SJCRH30 (cell line): ENCODE results near the gene CRACR2A. TPM values are rescaled to one million over a fixed set of nuclear protein-coding genes. Genes with fewer than 3 reads are reported as not detected.

ENCODE experiments used
- DNase-seq, 2 experiments: peaks; one replicate each; pipeline ENCODE4 v3.0.0-alpha.2; 2015 to 2020
- H3K27ac ChIP-seq: fragments of 250-450 bp; sonication (Bioruptor Pico); 2 replicates; pipeline ENCODE4 v1.5.1; 2020; ENCODE audit warnings: mild to moderate bottlenecking, moderate library complexity
- H3K27me3 ChIP-seq: fragments of 250-450 bp; sonication (Bioruptor Pico); 2 replicates; pipeline ENCODE4 v1.5.1; 2020; ENCODE audit warnings: mild to moderate bottlenecking, moderate library complexity
- H3K36me3 ChIP-seq: fragments of 250-450 bp; sonication (Bioruptor Pico); 2 replicates; pipeline ENCODE4 v1.5.1; 2020; ENCODE audit warnings: mild to moderate bottlenecking, moderate library complexity
- H3K4me1 ChIP-seq: fragments of 250-450 bp; sonication (Bioruptor Pico); 2 replicates; pipeline ENCODE4 v1.5.1; 2020; ENCODE audit warnings: mild to moderate bottlenecking, moderate library complexity
- H3K4me3 ChIP-seq: fragments of 250-450 bp; sonication (Bioruptor Pico); 2 replicates; pipeline ENCODE4 v1.5.1; 2020; ENCODE audit warnings: mild to moderate bottlenecking, moderate library complexity
- H3K9me3 ChIP-seq: fragments of 250-450 bp; sonication (Bioruptor Pico); replicated peaks from 2 replicates; pipeline ENCODE4 v1.5.1; 2020; ENCODE audit warnings: mild to moderate bottlenecking, moderate library complexity
- total RNA-seq: library from RNA; depleted of rRNA; stranded (reverse); fragments of >200 nt; shearing (Covaris generic); gene quantifications from 2 replicates; pipeline ENCODE4 v1.2.3, GENCODE V29; 2014

Gene CRACR2A
- total RNA-seq, 1 experiment from 2014 or later = 16.1 TPM

DNA sequence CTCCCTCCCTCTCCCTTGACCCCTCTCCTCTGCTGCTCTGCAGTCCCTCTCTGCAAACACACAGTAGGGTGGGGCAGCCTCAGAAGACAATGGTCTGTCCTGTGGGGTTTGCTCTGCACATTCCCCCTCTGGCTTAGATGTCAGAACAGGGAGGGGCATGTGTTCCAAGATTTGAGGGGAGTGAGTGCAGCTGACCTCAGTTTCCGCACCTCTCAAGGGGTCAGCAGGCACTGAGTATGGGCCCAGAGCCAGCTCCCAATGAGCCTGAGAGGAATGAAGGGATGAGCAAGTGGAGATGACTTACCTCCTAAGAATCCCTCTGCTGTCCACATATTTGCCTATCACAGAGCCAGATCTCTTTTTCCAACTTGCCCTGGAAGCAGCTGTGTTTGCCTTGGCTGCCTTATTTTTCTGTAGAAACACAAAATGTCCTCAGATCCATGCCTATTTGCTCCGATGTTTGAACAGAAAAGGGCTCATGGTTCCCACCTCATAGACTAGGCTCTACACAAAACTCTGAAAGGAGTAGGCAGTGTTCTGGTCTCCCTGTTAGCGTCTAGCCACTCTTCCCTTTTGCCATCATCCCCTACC is 111.4 kb downstream of the CRACR2A start:
- H3K27me3 ChIP-seq = no peaks in the 10 kb centered on the region
- no peaks in the 10 kb centered on the region for H3K36me3 ChIP-seq
- H3K27ac ChIP-seq = peak overlapping the region; percentile 30
- no peak overlapping the region for H3K4me3 ChIP-seq
- peak; percentile 73 to 79 for DNase-seq
- no peaks in the 10 kb centered on the region for H3K9me3 ChIP-seq
- peaks cover 10% of the 10 kb centered on the region; the same call in 1 of the 2 replicates for H3K4me1 ChIP-seq

DNA sequence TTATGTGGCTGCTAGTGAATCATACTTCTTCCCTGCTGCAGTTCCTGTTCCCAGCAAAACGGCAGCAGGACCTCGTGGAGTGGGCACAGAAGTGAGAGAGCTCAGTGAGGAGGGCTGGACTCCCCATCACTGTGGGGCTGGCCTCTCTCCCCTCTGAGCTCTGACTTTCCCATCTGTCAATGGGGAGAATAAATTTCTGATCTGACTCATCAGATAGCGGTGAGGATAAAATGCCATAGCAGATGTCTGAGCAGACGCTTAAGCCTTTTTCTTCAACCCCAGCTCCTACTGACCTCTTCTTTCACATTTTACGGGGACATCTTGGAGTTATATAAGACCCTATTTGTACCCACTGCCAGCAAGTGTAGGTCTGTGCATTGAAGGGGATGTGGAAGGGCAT is 116.6 kb downstream of the CRACR2A start:
- Histone ChIP-seq H3K9me3 (no peaks in the 10 kb centered on the region), H3K4me3 (no peak overlapping the region), H3K4me1 (peaks cover 3% of the 10 kb centered on the region; the same call in 1 of the 2 replicates), H3K27me3 (no peaks in the 10 kb centered on the region), H3K27ac (no peak overlapping the region), H3K36me3 (no peaks in the 10 kb centered on the region)
- no peak for DNase-seq

DNA sequence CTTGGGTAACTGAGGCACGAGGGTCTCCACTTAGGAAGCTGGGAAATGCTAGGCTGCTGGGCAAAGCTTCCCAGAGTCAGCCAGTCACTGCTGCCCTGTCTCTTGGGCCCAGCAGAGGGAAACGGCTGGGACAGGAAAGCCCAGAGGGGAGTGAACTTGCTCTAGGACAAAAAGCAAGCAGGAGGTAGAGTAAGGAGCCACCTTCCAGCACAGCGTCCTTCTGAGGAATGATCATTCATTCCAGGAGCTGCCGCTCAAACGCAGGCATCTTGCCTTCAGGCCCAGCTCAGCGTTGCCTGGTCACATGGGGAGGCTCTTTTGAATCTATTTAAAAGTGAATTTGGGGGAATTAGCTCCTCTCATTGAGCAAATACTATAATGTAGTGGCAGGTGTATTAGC is 118.6 kb downstream of the CRACR2A start:
- no peak for DNase-seq
- no peak overlapping the region for H3K27ac ChIP-seq
- H3K4me1 ChIP-seq = no peaks in the 10 kb centered on the region
- H3K4me3 ChIP-seq = no peak overlapping the region
- no peaks in the 10 kb centered on the region for H3K9me3 ChIP-seq
- no peaks in the 10 kb centered on the region for H3K27me3 ChIP-seq
- no peaks in the 10 kb centered on the region for H3K36me3 ChIP-seq

DNA sequence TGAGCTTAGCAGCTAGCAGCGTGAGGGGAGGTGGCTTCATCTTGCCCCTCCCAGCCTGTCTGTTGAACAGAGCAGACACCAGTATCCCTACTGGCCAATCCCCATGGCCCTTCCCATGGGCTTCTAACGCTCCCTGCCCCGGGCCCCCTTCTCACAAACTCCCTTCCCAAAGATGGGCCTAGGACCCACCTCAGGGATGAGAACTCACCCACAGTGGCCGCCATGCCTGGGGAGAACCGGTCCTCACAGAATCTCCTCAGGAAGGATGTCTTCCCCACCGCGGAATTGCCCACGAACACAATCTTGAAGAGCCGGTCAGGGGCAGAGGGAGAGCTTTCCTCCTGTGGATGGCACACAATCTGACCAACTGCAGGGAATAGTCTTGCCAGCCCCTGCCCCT is 119.5 kb downstream of the CRACR2A start:
- DNase-seq = no peak
- H3K27me3 ChIP-seq = no peaks in the 10 kb centered on the region
- H3K36me3 ChIP-seq = no peaks in the 10 kb centered on the region
- H3K4me1 ChIP-seq = no peaks in the 10 kb centered on the region
- H3K27ac ChIP-seq = no peak overlapping the region
- H3K4me3 ChIP-seq = no peak overlapping the region
- no peaks in the 10 kb centered on the region for H3K9me3 ChIP-seq

DNA sequence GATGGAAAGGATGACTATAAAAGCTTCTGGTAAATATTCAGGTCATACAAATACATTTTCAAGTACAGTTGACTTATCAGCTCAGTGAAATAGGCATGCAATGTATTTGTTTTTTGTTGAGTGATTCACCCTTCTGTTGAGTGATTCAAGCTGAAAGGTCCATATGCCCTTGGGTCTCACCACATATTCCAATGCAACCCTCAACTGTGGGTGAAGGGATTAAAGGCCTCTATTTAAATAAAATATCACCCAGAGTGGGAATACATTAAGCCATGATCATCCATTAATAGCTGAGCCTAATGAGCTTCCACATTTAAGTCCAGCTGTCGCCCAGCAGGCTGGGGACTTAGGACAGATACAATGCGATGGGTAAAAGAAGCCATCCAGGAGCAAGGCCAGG is 120.2 kb downstream of the CRACR2A start:
- H3K36me3 ChIP-seq = no peaks in the 10 kb centered on the region
- H3K9me3 ChIP-seq = no peaks in the 10 kb centered on the region
- no peak overlapping the region for H3K27ac ChIP-seq
- H3K4me1 ChIP-seq = no peaks in the 10 kb centered on the region
- DNase-seq = no peak
- H3K27me3 ChIP-seq = no peaks in the 10 kb centered on the region
- H3K4me3 ChIP-seq = no peak overlapping the region

DNA sequence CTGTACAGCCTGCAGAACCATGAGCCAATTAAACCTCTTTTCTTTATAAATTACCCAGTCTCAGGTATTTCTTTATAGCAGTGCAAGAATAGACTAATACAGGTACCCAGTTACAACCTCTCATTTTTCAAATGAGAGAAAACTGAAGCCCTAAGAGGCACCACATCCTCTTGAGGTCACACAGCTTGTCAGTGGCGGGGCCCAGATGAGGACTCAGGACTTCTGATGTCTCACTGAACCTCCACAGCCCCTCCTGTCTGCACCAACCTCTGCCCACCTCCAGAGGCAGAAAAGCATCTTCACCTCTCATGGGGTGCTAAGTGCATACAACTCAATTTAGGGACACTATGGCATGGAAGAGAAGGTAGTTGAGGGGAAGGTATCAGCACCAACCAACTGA is 120.7 kb downstream of the CRACR2A start:
- Histone ChIP-seq H3K27ac (no peak overlapping the region), H3K9me3 (no peaks in the 10 kb centered on the region), H3K4me3 (no peak overlapping the region), H3K36me3 (no peaks in the 10 kb centered on the region), H3K4me1 (no peaks in the 10 kb centered on the region), H3K27me3 (no peaks in the 10 kb centered on the region)
- DNase-seq = no peak

DNA sequence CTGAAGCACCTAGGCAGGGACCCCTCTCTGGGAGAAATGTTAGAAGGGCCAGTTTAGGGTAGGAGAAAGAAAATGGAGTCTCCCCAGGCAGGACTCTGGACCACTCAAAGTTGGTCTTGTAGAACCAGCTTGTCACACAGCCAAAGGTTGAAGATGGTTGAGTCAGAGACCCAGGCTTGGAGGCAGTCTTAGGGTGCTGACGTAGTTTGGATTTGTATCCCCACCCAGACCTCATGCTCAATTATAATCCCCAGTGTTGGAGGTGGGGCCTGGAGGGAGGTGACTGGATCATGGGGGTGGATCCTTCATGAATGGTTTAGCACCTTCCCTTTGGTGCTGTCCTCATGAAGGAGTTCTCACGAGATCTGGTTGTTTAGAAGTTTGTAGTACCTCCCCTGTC is 121.2 kb downstream of the CRACR2A start:
- no peak for DNase-seq
- H3K4me3 ChIP-seq = no peak overlapping the region
- no peaks in the 10 kb centered on the region for H3K4me1 ChIP-seq
- H3K27me3 ChIP-seq = no peaks in the 10 kb centered on the region
- H3K27ac ChIP-seq = no peak overlapping the region
- no peaks in the 10 kb centered on the region for H3K9me3 ChIP-seq
- no peaks in the 10 kb centered on the region for H3K36me3 ChIP-seq

DNA sequence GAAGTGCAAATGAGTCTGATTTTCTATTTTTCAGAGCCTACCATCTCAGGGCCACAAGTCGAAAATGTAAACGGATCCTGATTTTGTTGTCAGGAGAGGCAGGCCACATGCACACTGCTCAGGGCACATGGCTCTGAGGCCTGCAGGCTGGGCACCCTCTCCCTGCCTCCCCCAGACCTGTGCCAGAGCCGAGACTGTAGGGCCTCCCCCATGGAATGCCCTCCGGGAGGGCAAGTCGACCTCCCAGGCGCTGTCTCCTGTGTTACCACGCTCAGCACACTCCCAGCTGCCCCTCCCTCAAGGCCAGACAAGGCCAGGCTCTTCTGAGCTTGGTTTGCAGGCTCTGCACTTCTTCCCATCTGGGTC is 121.7 kb downstream of the CRACR2A start:
- no peak overlapping the region for H3K4me3 ChIP-seq
- H3K4me1 ChIP-seq = no peaks in the 10 kb centered on the region
- no peaks in the 10 kb centered on the region for H3K9me3 ChIP-seq
- H3K27ac ChIP-seq = no peak overlapping the region
- H3K27me3 ChIP-seq = no peaks in the 10 kb centered on the region
- H3K36me3 ChIP-seq = no peaks in the 10 kb centered on the region
- no peak for DNase-seq

DNA sequence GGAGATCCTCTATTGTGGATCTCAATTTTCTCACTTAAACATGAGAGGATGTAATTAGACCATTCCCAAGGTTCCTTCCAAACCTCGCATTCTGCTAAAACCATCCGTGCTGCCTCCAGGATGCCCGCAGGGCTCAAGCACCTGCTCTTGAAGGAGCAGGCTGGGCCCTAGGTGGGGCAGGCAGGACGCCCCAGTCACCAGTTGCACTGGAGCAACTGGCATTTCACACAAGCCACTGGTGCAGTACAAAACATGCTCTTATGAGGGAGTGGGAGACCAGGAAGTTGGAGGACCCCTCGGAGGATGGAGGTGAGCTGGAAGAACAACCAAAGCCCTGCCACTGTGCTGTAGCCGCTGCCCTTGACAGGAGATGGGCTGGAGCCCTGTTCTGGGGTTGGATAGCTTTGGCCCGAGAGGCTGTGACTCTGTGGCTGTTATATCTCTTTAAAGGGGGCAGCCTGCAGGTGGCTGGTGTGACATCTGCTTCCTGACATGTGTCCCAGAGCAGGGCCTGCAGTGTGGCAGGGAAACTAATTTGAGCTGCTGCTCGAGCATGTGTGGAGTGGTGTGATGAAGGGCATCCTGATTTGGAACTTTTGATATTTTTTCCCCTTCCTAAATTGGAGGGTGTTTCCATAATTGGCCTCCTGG is 122.2 kb downstream of the CRACR2A start:
- no peaks in the 10 kb centered on the region for H3K27me3 ChIP-seq
- no peaks in the 10 kb centered on the region for H3K36me3 ChIP-seq
- H3K4me3 ChIP-seq = no peak overlapping the region
- DNase-seq = no peak
- no peaks in the 10 kb centered on the region for H3K4me1 ChIP-seq
- no peak overlapping the region for H3K27ac ChIP-seq
- H3K9me3 ChIP-seq = no peaks in the 10 kb centered on the region

DNA sequence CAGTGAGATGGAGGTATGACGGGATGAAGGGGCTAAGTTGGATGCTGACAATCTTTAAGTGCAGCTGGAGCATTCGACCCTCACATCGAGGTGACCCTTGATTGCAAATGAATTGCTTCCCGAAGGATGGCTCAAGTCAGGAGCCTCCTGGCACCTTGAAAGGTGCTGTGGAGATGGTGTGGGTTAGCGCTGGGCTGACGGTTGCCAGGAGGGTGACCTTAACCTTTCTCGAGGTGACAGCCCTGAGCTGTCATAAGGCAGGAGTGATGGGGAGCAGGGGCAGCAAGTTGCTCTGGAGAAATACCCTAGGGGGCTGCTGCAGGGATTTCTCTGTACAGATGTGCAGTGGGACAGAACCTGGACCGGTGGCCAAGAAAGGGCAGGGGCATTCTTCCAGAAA is 122.8 kb downstream of the CRACR2A start:
- Histone ChIP-seq H3K4me1 (no peaks in the 10 kb centered on the region), H3K4me3 (no peak overlapping the region), H3K27me3 (no peaks in the 10 kb centered on the region), H3K36me3 (no peaks in the 10 kb centered on the region), H3K27ac (no peak overlapping the region), H3K9me3 (no peaks in the 10 kb centered on the region)
- DNase-seq = no peak

DNA sequence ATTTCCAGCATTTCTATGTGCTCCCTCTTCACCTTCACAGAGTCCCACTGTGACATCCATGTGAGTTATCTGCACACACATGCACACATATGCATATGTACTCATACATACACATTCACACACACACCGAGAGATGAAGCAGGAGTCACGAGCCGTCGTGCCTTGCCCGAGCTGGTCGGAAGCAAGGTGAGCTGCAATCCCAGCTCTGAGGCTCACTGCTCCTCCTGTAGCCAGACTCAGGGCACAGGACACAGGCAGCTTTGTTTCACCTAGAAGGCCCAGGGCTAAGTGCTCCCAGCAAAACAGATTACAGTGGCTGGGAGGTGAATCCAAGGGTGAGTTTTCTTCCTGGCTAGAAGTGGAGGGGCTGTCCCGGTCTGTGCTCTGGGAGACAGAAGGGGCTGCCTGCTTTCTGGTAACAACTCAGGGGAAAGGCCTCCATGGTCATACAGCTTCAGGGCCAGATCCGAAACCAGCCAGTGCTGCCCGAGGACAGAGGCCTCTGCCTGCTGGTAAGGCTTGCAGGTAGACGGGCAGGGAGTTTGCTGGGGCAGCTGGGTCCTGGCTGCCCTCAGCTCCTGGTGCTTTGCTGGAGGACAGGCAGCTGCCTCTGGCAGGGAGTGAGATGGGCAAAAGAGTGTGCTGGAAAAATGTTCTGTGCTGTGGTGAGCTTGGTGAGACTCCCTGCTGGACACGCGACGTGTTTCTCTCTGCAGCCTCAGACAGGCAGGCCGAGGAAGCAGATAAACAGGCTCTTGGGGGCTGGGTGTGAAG is 123.7 kb downstream of the CRACR2A start:
- no peak overlapping the region for H3K27ac ChIP-seq
- no peaks in the 10 kb centered on the region for H3K36me3 ChIP-seq
- no peak for DNase-seq
- H3K4me1 ChIP-seq = no peaks in the 10 kb centered on the region
- H3K27me3 ChIP-seq = no peaks in the 10 kb centered on the region
- H3K9me3 ChIP-seq = no peaks in the 10 kb centered on the region
- no peak overlapping the region for H3K4me3 ChIP-seq

DNA sequence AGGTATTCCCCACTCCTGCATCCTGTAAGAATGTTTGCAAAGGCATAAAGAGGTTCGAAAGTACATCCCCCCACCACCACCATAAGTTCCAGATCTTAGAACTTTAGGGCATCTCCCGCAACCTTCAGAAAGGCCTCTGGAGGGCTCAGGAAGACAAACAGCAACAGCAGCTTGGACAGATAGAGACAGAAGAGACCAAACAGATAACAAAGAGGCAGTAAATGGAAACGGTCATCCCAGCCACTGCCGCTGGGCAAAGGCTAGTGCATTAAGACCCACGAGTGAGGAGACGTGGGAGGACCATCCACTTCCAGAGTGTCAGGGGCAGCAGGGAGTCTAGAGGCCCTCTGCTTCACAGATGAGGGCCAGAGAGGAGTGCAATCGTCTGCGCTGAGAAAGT is 124.3 kb downstream of the CRACR2A start:
- Histone ChIP-seq H3K27me3 (no peaks in the 10 kb centered on the region), H3K4me1 (no peaks in the 10 kb centered on the region), H3K9me3 (no peaks in the 10 kb centered on the region), H3K36me3 (no peaks in the 10 kb centered on the region), H3K27ac (no peak overlapping the region), H3K4me3 (no peak overlapping the region)
- no peak for DNase-seq

DNA sequence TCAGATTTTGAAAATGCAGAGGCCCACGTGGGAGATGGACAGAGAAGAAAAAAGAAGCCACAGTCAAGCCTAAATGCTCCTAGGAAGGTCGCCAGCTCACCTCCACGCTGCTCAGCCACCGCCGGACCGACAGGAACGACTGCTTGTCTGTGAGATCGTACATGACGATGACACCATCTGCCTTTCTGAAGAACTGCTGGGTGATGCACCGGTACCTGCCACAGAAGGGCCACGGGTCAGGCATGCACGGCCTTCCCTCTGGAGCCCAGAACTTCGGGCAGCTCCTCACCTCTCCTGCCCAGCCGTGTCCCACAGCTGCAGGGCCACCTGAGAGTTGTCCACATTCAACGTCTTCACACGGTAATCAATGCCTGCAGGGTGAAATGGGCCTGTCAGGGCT is 125.6 kb downstream of the CRACR2A start:
- Histone ChIP-seq H3K4me1 (no peaks in the 10 kb centered on the region), H3K36me3 (no peaks in the 10 kb centered on the region), H3K4me3 (no peak overlapping the region), H3K9me3 (no peaks in the 10 kb centered on the region), H3K27ac (no peak overlapping the region), H3K27me3 (no peaks in the 10 kb centered on the region)
- DNase-seq = no peak

DNA sequence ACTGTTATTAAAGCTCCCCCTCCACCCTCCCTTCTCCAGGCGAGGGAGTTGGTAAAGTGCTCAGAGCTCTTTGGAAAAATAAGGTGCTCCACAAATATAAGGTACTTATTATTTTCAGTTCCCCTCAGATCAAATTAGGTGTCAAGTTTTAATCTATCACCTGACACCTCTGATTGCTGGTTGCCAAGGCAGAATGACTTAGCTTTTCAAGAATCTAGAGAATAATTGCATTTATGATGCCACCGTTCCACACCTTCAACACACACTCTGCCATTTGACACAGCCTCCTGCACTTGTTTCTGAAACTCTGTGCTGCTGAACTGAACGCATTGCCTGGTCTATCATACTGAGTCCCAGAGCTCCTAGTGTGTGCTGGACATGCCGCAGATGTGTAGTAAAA is 128.6 kb downstream of the CRACR2A start:
- DNase-seq = no peak
- no peak overlapping the region for H3K4me3 ChIP-seq
- H3K36me3 ChIP-seq = no peaks in the 10 kb centered on the region
- no peaks in the 10 kb centered on the region for H3K4me1 ChIP-seq
- no peaks in the 10 kb centered on the region for H3K27me3 ChIP-seq
- no peaks in the 10 kb centered on the region for H3K9me3 ChIP-seq
- no peak overlapping the region for H3K27ac ChIP-seq

DNA sequence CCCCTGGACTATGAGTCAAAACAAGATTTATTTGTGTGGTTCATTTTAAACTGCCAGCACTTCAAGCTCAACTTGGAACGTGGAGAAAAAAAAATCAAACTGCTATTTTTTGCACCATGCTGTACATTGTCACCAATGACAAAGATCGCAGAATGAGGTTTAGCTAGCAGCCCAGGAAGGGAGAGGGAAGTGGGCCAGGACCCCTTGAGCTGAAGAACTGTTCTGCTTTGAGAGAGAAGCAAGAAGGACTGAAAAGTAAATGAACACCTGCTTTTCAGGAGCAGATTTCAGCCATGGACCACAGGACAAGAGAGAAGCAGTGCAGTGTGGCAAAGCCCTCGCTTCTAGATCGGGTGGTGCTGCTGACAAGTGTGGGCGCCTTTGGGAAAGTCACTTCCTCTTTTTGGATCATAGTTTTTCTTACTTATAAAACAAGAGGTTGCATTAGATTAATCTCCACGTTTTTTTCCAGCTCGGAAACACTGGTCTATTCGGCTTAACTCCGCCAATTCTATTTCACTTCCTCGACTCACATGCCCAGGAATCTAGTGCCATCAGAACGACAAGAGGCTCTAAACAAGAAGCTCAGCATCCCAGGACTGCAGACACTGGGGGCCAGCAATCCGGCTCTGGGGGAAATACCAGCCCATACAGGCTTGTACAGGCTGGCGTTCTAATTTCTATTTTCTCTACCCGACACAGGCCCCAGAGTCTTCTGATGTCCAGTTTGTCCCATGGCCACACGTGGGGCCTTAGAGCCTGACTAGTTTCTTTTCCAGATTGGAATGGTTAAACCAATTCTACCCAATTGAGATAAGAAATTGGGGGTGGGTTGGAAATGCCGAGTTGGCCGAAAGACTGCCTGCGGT is 129.9 kb downstream of the CRACR2A start:
- H3K36me3 ChIP-seq = no peaks in the 10 kb centered on the region
- no peaks in the 10 kb centered on the region for H3K27me3 ChIP-seq
- H3K9me3 ChIP-seq = no peaks in the 10 kb centered on the region
- H3K4me1 ChIP-seq = no peaks in the 10 kb centered on the region
- no peak overlapping the region for H3K4me3 ChIP-seq
- H3K27ac ChIP-seq = no peak overlapping the region
- DNase-seq = no peak
